DOHH2 (cell line): ENCODE measurements around the gene SAP30L.

Experiments used
- H3F3A ChIP-seq: fragments of 200-600 bp; sonication (generic), shearing (Covaris generic); 2 replicates; pipeline ENCODE4 v1.6.0; 2016; ENCODE audit warnings: antibody characterized with exemption, mild to moderate bottlenecking; ENCODE audit not compliant: control insufficient read depth, insufficient read depth
- H3K27ac ChIP-seq: fragments of 200-600 bp; sonication (generic); 2 replicates; pipeline ENCODE4 v1.5.1; 2014; ENCODE audit warnings: low read depth, mild to moderate bottlenecking, low read length, moderate library complexity
- H3K27me3 ChIP-seq: fragments of 200-600 bp; sonication (generic); 2 replicates; pipeline ENCODE4 v1.6.1; 2014; ENCODE audit warnings: mild to moderate bottlenecking, low read length, mixed read lengths; ENCODE audit not compliant: control insufficient read depth
- H3K36me3 ChIP-seq: fragments of 200-600 bp; sonication (generic); 2 replicates; pipeline ENCODE4 v1.6.1; 2014; ENCODE audit warnings: mild to moderate bottlenecking, low read length, moderate library complexity, mixed read lengths; ENCODE audit not compliant: control insufficient read depth
- H3K4me1 ChIP-seq: fragments of 200-600 bp; sonication (generic); 2 replicates; pipeline ENCODE4 v1.6.1; 2014; ENCODE audit warnings: mild to moderate bottlenecking, low read length, mixed read lengths; ENCODE audit not compliant: control insufficient read depth
- H3K4me2 ChIP-seq: fragments of 200-600 bp; sonication (generic); 2 replicates; pipeline ENCODE4 v1.6.0; 2014; ENCODE audit warnings: mild to moderate bottlenecking, low read length, moderate library complexity
- H3K4me3 ChIP-seq: fragments of 200-600 bp; sonication (generic); 2 replicates; pipeline ENCODE4 v1.5.1; 2014; ENCODE audit warnings: mild to moderate bottlenecking, low read length, mixed read lengths
- H3K79me2 ChIP-seq: fragments of 200-600 bp; sonication (generic); 2 replicates; pipeline ENCODE4 v1.6.1; 2014; ENCODE audit warnings: mild to moderate bottlenecking, low read length, mixed read lengths; ENCODE audit not compliant: control insufficient read depth
- H3K9me2 ChIP-seq: fragments of 200-600 bp; sonication (generic); replicated peaks from 2 replicates; pipeline ENCODE4 v1.6.1; 2014; ENCODE audit warnings: mild to moderate bottlenecking, low read length, mixed read lengths; ENCODE audit not compliant: control insufficient read depth
- H3K9me3 ChIP-seq: fragments of 200-600 bp; sonication (generic); 2 replicates; pipeline ENCODE4 v1.6.1; 2014; ENCODE audit warnings: antibody characterized with exemption, low read length, mixed read lengths; ENCODE audit not compliant: control insufficient read depth, insufficient read depth
- H4K20me1 ChIP-seq: fragments of 200-600 bp; sonication (generic); 2 replicates; pipeline ENCODE4 v1.6.0; 2014; ENCODE audit warnings: low read depth, mild to moderate bottlenecking, antibody characterized with exemption, low read length, moderate library complexity; ENCODE audit not compliant: control insufficient read depth, insufficient read depth
- EZH2phosphoT487 ChIP-seq: fragments of 200-600 bp; sonication (generic); IDR thresholded peaks from 2 replicates; pipeline ENCODE4 v1.6.1; 2017; ENCODE audit warnings: borderline replicate concordance, mild to moderate bottlenecking, antibody characterized with exemption, low read length, moderate library complexity, mixed read lengths
- TF ChIP-seq, protein P1 (sequence below): fragments of 200-600 bp; sonication (generic); IDR thresholded peaks from one replicate; pipeline ENCODE4 v1.5.1; 2014; ENCODE audit warnings: antibody characterized with exemption, mild to moderate bottlenecking, low read depth, low read length; ENCODE audit not compliant: poor library complexity, severe bottlenecking

The SAP30L gene

DNA sequence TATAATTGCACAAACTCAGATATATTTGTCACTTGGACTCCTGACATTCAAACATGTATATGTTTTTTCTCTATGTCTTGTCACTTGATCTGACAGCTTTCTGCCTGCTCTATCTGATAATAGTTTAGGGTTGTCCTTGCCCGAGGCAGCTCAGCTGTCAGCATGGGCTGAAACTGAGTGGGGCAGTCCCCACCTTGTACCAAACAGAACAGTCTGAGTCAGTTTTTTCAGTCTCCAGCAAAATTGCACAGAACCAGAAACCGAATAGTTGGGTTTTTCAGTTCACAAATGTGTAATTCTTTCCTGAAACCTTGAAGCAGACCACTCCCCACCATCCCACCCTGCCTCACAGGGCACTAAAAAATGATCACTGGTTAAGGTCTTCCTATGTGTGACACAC is 41.7 kb downstream of the SAP30L start:
- no peaks in the 10 kb centered on the region for H3K79me2 ChIP-seq
- H3K4me1 ChIP-seq = no peaks in the 10 kb centered on the region
- H3K27me3 ChIP-seq = peaks cover 57% of the 10 kb centered on the region
- TF ChIP-seq, protein P1, sequence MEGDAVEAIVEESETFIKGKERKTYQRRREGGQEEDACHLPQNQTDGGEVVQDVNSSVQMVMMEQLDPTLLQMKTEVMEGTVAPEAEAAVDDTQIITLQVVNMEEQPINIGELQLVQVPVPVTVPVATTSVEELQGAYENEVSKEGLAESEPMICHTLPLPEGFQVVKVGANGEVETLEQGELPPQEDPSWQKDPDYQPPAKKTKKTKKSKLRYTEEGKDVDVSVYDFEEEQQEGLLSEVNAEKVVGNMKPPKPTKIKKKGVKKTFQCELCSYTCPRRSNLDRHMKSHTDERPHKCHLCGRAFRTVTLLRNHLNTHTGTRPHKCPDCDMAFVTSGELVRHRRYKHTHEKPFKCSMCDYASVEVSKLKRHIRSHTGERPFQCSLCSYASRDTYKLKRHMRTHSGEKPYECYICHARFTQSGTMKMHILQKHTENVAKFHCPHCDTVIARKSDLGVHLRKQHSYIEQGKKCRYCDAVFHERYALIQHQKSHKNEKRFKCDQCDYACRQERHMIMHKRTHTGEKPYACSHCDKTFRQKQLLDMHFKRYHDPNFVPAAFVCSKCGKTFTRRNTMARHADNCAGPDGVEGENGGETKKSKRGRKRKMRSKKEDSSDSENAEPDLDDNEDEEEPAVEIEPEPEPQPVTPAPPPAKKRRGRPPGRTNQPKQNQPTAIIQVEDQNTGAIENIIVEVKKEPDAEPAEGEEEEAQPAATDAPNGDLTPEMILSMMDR = no peak
- no peak for TF ChIP-seq EZH2phosphoT487
- H3K9me2 ChIP-seq = no peaks in the 10 kb centered on the region
- no peak overlapping the region for H3K4me2 ChIP-seq
- H3K27ac ChIP-seq = no peak overlapping the region
- no peaks in the 10 kb centered on the region for H4K20me1 ChIP-seq
- no peak overlapping the region for H3K4me3 ChIP-seq
- no peaks in the 10 kb centered on the region for H3K36me3 ChIP-seq
- H3K9me3 ChIP-seq = no peaks in the 10 kb centered on the region
- no peaks in the 10 kb centered on the region for H3F3A ChIP-seq

DNA sequence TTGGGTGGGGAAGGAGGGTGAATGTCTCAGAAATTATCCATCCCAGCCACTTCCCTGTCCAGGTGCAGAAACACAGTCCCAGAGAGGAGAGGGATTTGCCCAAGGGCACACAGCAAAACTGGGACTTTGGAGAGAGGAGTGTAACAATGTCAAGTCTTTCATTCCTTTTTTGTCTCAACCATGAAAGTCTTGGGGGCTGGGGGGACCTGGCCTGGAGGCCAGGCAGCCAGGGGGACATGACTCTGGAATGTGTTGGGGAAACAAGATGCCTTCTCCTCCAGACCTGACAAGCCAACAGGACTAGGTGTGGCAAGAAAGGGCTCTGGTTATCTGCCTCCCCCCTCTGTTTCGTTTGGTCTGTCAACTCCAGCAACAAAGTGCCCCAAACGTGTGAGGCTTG is 46.1 kb downstream of the SAP30L start:
- Histone ChIP-seq H3K9me2 (no peaks in the 10 kb centered on the region), H3K4me2 (no peak overlapping the region), H3K79me2 (no peaks in the 10 kb centered on the region), H3K36me3 (no peaks in the 10 kb centered on the region), H3K27me3 (peaks cover 32% of the 10 kb centered on the region), H3K27ac (no peak overlapping the region), H3K9me3 (no peaks in the 10 kb centered on the region), H4K20me1 (no peaks in the 10 kb centered on the region), H3K4me1 (no peaks in the 10 kb centered on the region), H3F3A (no peaks in the 10 kb centered on the region), H3K4me3 (no peak overlapping the region)
- TF ChIP-seq, protein P1 = no peak
- TF ChIP-seq EZH2phosphoT487 = no peak

DNA sequence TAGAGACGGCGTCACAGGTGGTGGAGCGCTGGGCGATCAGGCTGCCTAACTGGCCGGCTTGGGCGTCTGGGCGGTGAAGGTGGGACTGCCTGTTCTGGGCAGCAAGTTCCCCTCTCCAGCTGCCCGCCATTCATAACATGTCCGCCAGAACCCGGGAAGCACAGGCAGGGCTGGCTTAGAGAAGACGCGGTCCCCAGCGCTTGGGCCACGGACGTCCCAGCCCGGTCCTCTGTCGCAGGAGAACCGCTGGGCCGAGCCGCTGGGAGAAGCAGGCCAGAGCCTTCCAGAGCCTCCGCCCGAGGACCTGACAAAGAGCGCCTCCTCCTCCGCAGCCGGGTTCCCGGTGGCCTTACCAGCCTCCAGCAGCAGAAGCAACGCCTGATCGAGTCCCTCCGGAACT is 47.5 kb downstream of the SAP30L start:
- Histone ChIP-seq H3K4me3 (no peak overlapping the region), H3K27ac (no peak overlapping the region), H3F3A (no peaks in the 10 kb centered on the region), H3K36me3 (no peaks in the 10 kb centered on the region), H4K20me1 (no peaks in the 10 kb centered on the region), H3K9me2 (no peaks in the 10 kb centered on the region), H3K79me2 (no peaks in the 10 kb centered on the region), H3K27me3 (peaks cover 23% of the 10 kb centered on the region), H3K9me3 (no peaks in the 10 kb centered on the region), H3K4me1 (no peaks in the 10 kb centered on the region), H3K4me2 (no peak overlapping the region)
- TF ChIP-seq, protein P1 = no peak
- no peak for TF ChIP-seq EZH2phosphoT487

DNA sequence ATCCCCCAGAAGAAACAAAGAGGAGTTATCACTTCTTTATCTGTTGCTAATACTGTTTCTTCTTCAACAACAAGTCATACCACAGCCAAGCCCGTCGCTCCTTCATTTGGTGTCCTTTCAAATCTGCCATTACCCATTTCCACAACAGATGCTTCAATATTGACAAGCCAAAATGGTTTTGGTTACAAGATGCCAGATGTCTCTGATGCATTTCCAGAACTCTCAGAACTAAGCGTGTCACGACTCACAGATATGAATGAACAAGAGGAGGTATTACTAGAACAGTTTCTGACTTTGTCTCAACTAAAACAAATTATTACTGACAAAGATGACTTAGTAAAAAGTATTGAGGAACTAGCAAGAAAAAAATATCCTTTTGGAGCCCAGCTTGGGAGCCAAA is 48.2 kb downstream of the SAP30L start:
- TF ChIP-seq, protein P1 = no peak
- no peak for TF ChIP-seq EZH2phosphoT487
- Histone ChIP-seq H4K20me1 (no peaks in the 10 kb centered on the region), H3K27ac (no peak overlapping the region), H3K27me3 (peaks cover 18% of the 10 kb centered on the region), H3K9me3 (no peaks in the 10 kb centered on the region), H3K4me2 (no peak overlapping the region), H3F3A (no peaks in the 10 kb centered on the region), H3K4me1 (no peaks in the 10 kb centered on the region), H3K4me3 (no peak overlapping the region), H3K36me3 (no peaks in the 10 kb centered on the region), H3K79me2 (no peaks in the 10 kb centered on the region), H3K9me2 (no peaks in the 10 kb centered on the region)
